Smooth muscle cell of the brain vasculature (primary cell): Measurements from ENCODE around the gene RREB1.
A peak's percentile ranks its signal among the peaks of the same experiment; 100 is the strongest.

Experiments
- DNase-seq: peaks from one replicate; pipeline ENCODE4 v3.0.0-alpha.2; 2012; ENCODE audit warnings: low read depth, low spot score

The RREB1 gene

GRCh38 chr6:7243179-7243981 is 135.6 kb downstream of the RREB1 start:
- DNase-seq, result peak; percentile 23

GRCh38 chr6:7245668-7246393 is 138.1 kb downstream of the RREB1 start:
- DNase-seq, result no peak

DNA sequence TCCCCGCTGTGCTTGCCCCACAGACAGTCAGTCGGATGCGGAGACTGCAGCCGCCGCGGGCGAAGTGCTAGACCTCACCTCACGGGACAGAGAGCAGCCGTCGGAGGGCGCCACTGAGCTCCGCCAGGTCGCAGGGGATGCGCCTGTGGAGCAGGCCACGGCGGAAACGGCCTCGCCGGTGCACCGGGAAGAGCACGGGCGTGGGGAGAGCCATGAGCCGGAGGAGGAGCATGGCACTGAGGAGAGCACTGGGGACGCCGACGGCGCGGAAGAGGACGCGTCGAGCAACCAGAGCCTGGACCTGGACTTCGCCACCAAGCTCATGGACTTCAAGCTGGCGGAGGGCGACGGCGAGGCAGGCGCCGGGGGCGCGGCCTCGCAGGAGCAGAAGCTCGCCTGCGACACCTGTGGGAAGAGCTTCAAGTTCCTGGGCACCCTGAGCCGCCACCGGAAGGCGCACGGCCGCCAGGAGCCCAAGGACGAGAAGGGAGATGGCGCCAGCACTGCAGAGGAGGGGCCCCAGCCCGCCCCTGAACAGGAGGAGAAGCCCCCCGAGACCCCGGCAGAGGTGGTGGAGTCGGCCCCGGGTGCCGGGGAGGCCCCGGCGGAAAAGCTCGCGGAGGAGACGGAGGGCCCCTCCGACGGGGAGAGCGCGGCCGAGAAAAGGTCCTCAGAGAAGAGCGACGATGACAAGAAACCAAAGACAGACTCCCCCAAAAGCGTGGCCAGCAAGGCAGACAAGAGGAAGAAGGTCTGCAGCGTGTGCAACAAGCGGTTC is 138.8 kb downstream of the RREB1 start:
- no peak for DNase-seq

GRCh38 chr6:7247179-7247456 is 139.4 kb downstream of the RREB1 start:
- no peak for DNase-seq

DNA sequence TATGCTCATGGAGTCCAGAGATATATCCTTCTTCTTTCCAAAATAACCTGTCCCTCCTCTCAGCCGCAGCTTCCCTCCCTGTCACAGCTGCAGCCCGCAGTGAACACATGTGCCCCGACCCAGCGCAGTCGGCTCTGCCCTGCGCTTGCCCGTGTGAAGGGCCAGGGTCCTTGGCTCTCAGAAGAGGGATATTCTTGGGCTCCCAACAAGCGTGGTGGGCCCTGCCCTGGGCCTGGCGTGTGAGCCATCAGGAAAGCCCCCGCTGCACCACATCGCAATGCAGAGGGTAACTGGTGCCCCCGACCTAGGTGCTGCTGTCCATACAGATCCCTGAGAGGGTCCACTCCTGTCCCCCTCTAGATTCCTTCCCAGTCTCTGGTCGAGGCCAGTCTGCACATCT is 140.1 kb downstream of the RREB1 start:
- no peak for DNase-seq

DNA sequence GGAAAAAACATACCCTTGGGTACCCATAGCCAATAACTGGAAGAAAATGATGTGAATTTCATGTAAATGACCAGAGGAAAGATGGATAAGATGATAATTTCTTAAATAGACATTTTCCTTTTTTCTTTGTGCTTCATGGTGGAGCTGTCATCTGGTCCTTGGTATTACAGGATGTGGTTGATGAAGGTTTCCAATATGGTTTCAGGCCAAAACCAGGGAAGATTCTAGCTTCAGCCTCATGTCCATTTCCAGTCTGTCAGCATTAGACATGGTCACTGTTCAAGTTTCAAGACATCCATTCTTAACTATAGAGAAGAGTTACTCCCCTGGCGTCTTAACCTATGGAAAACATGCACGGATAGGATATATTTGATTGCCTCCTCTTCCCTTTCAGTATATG is 141.6 kb downstream of the RREB1 start:
- no peak for DNase-seq

GRCh38 chr6:7249946-7250643 is 142.3 kb downstream of the RREB1 start:
- no peak for DNase-seq

GRCh38 chr6:7250812-7251211 is 143.1 kb downstream of the RREB1 start:
- no peak for DNase-seq

DNA sequence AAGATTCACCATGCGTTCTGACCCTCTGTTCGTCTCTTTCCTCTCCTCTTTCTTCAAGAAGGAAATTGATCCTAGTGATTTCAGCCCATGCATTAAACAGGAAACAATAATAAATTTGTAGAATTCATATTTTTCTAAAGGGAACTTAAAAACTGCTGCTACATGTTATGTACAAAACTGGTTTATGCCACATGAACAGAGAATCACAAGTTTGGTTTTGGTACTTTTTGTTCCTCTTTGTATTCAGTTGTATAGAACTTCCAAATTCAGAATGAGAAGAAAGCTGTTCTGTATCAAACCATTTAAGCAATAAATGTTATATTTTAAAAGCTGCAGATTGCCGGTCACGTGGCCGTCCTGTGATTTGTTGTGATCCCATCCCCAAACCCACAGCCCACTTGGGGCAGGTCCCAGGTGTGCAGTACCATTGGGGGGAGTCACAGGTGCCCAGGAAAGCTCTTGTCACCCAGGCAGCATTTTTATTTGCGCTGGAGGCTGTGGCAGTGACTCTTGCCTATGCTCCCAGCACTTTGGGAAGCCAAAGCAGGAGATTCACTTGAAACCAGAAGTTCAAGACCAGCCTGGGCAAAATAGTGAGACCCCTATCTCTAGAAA is 144.0 kb downstream of the RREB1 start:
- no peak for DNase-seq

DNA sequence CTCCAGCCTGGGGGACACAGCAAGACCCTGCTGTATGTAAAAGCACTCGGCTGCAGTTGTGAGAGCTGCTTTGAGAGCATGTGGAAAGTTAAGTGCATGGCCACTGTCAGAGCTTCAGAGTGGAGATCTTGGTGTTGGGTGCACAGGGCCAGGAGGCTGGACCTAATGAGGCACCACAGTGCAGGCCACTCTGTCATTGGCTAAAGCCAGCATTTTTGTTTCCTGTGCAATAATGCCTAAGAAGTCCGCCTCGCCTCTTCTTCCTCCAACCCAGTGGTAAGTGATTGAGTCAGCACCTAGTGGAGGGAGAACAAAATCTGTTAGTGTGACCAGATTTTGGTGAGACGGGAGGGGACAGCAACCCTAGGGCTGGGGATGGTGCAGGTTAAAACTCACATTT is 144.6 kb downstream of the RREB1 start:
- no peak for DNase-seq

GRCh38 chr6:7254980-7255835 is 147.4 kb downstream of the RREB1 start:
- no peak for DNase-seq

GRCh38 chr6:7255918-7256317 is 148.2 kb downstream of the RREB1 start:
- DNase-seq, result no peak

DNA sequence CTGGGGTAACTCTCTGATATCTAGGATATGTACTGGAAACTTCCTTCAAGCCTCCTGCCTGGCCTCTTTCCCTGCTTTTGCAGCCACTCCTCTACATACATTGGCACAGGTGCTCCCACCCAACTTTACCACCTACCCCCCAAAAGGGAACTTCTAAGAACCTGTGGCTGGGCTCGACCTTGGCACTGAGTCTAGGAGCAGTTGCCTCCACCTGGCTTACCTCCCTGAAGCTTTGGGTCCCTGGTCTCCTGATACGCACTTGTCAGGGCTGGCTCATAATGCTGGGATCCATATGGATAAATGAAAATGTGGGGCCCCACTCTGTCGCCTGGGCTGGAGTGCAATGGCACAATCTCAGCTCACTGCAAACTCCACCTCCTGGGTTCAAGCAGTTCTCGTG is 149.0 kb downstream of the RREB1 start:
- no peak for DNase-seq

- no peak for DNase-seq
Observed at GRCh38 chr6:7257521-7258230, 149.9 kb downstream of the RREB1 start.

GRCh38 chr6:7258231-7258763 is 150.5 kb downstream of the RREB1 start:
- DNase-seq, result no peak

- DNase-seq, result no peak
Observed at GRCh38 chr6:7260291-7261031, 152.7 kb downstream of the RREB1 start.

DNA sequence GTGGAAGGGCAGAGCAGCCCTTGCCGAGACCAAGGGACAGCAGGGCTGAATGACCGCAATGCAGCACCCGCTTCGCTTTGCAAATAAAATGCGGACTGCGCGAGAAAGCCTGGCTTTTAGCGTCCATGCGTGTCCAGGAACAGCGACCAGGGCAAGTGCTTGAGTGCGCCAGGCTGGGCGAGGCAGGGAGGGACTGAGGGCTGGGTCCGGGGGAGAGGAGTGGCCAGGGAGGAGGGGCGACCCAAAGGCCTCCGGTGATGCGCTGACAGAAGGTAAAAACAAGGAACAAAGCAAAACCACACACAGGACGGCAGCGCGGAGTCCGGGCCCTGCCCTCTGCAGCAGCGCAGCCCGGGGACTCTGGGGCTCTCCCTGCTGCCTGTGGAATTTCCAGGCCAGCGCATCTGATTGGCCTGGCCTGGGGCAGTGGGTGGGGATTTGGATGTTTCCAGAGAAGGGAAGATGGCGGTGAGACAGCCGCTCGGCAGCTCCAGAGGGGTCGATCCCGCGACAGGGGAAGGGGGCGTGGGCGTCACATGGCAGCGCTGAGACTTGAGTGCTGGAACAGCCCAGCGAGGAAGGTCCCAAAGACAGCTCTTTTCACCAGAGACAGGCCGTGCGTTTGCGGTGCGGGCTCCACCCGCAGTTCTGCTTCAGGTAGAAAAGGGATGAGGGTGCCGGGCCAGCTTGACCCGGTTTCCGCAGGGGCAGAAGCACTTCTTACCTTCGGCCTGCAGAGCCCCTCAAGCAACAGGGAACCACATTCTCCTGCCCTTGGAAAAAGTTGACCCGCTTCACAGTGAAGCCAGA is 153.5 kb downstream of the RREB1 start:
- peak; percentile 60 for DNase-seq

DNA sequence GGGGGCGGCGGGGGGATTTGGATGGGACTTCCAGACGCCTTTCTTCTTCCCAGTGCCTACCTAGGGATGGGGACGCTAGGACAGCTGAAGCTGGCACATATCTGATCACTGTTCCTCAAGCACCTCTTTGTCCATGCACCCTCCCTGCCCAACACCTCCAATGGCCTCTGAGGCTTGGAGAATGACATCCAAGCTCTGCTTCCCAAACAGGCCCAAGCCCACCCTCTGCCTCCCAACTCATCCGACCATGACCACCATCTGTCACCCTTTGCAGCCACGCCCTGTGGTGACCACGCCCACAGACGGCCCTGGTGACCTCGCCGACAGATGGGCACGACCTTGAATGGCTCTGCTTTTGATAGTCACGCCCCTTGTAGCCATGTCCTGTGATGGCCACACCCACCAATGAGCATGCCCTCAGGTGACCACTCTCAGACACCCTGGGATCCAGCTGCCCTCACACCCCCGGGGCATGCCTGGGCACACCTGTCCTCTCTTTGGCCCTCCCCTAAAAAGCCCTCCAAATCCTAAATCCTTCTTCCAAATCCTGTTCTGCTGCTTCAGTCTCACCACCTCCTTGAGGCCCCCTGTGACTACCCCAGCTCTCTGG is 154.2 kb downstream of the RREB1 start:
- DNase-seq, result no peak
